ENCODE measurements around the gene RYR2.
A peak's percentile ranks its signal among the peaks of the same experiment; 100 is the strongest.

Gene RYR2

GRCh38 chr1:237542525-237543418 is 500.8 kb downstream of the RYR2 start:
- TF ChIP-seq, protein P1, sequence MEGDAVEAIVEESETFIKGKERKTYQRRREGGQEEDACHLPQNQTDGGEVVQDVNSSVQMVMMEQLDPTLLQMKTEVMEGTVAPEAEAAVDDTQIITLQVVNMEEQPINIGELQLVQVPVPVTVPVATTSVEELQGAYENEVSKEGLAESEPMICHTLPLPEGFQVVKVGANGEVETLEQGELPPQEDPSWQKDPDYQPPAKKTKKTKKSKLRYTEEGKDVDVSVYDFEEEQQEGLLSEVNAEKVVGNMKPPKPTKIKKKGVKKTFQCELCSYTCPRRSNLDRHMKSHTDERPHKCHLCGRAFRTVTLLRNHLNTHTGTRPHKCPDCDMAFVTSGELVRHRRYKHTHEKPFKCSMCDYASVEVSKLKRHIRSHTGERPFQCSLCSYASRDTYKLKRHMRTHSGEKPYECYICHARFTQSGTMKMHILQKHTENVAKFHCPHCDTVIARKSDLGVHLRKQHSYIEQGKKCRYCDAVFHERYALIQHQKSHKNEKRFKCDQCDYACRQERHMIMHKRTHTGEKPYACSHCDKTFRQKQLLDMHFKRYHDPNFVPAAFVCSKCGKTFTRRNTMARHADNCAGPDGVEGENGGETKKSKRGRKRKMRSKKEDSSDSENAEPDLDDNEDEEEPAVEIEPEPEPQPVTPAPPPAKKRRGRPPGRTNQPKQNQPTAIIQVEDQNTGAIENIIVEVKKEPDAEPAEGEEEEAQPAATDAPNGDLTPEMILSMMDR (IDR thresholded peaks at IDR 0.05; ENCODE audit: low read depth, low read length) = no peak
- peak in 1 of 2 donors; percentile 8 for DNase-seq (ENCODE audit: low read depth in 2 of 2)
- H3K4me3 ChIP-seq (replicated peaks in 1 of 2; ENCODE audit: low read depth in 2 of 2, low read length in 2 of 2) = no peak overlapping the region

DNA sequence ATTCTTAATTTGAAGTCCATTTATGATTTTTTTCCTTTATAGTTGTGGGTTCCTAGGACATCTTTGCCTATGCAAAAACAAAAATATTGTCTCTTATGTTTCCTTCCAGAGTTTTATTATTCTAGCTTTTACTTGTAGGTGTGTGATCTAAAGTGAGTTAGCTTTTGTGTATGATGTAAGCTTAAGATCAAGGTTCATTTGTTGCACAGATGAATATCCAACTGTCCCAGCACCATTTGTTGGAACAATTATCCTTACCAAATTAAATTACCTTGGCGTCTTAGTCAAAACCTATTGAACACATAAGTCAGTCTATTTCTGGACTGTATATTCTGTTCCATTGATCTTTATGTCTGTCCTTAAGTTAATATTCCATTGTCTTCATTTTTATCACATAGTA is 511.1 kb downstream of the RYR2 start:
- no peak for DNase-seq (ENCODE audit: low read depth in 2 of 2)
- TF ChIP-seq, protein P1 (IDR thresholded peaks at IDR 0.05; ENCODE audit: low read depth, low read length) = no peak
- H3K4me3 ChIP-seq (replicated peaks in 1 of 2; ENCODE audit: low read depth in 2 of 2, low read length in 2 of 2) = no peak overlapping the region

GRCh38 chr1:237556911-237557310 is 514.9 kb downstream of the RYR2 start:
- no peak overlapping the region for H3K4me3 ChIP-seq (replicated peaks in 1 of 2; ENCODE audit: low read depth in 2 of 2, low read length in 2 of 2)
- TF ChIP-seq, protein P1 (IDR thresholded peaks at IDR 0.05; ENCODE audit: low read depth, low read length) = no peak
- peak in 1 of 2 donors; percentile 1 for DNase-seq (ENCODE audit: low read depth in 2 of 2)

DNA sequence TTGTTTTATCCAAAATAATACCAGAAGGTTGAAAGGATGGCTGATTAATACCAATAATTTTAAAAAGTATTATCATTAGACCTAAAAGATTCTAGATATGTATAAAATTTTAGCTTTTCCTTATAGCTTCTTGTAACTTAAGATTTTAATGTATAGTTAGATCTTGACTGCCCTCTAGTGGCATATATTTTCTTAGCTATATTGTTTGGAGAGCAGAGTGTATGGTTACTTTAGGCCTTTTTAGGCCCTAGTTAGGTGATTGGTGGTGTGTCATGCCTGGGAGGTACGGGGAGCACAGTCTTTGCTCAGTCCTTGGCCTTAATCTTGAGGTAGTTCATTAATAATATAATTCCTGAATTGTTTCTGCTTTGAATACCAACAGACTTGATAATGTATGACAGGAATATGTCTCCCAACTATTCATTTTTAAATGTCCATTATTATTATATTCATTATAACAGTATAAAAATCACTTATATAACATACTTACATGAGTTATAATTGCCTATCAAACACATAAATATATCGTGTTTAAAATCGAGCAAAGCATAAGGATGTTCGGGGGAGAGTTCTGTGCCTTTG is 520.3 kb downstream of the RYR2 start:
- TF ChIP-seq, protein P1 (IDR thresholded peaks at IDR 0.05; ENCODE audit: low read depth, low read length) = peak; percentile 43
- no peak overlapping the region for H3K4me3 ChIP-seq (replicated peaks in 1 of 2; ENCODE audit: low read depth in 2 of 2, low read length in 2 of 2)
- DNase-seq (ENCODE audit: low read depth in 2 of 2) = peak; percentile 78 to 79

DNA sequence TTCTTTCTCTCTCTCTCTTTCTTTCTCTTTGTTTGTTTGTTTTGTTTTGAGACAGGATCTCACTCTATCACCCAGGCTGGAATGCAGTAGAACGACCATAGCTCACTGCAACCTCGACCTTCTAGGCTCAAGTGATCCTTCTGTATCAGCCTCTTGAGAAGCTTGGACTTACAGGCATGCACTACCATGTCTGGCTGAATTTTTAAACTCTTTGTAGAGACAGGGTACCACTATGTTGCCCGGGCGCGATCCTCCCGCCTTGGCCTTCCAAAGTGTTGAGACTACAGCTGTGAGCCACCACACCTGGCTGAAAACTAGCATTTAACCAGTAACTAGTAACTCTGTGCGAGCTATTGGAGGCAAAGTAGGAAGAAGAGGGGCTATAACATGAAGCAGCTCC is 523.3 kb downstream of the RYR2 start:
- no peak overlapping the region for H3K4me3 ChIP-seq (replicated peaks in 1 of 2; ENCODE audit: low read depth in 2 of 2, low read length in 2 of 2)
- TF ChIP-seq, protein P1 (IDR thresholded peaks at IDR 0.05; ENCODE audit: low read depth, low read length) = no peak
- DNase-seq (ENCODE audit: low read depth in 2 of 2) = no peak

DNA sequence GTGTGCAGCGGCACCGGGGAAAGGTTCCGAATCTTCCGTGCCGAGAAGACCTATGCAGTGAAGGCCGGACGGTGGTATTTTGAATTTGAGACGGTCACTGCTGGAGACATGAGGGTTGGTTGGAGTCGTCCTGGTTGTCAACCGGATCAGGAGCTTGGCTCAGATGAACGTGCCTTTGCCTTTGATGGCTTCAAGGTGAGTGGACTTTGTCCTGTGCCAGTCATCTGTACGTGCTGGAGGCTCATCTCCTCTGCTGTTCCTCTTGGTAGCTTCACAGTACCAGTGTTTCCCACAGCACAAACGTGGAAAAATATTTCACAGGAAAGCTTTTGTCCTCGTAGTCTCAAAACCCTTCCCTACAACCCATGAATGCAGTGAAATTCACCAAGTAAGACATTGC is 524.6 kb downstream of the RYR2 start:
- TF ChIP-seq, protein P1 (IDR thresholded peaks at IDR 0.05; ENCODE audit: low read depth, low read length) = no peak
- no peak overlapping the region for H3K4me3 ChIP-seq (replicated peaks in 1 of 2; ENCODE audit: low read depth in 2 of 2, low read length in 2 of 2)
- DNase-seq (ENCODE audit: low read depth in 2 of 2) = no peak

Data from cardiac fibroblast (primary cell).